GM10248 (cell line): ENCODE measurements around the gene TMEM184B.

Source experiments
- CTCF ChIA-PET: fragments of 300-600 bp; sonication (Branson Sonifier 250); formaldehyde crosslinking; extraction: SDS; loops from one replicate; lab custom pipeline; 2021; ENCODE audit warnings: antibody characterized with exemption; lab: Yijun Ruan, JAX
- POLR2A ChIA-PET: fragments of 350-650 bp; sonication (Branson Sonifier 250); formaldehyde crosslinking; extraction: SDS; loops from one replicate; lab custom pipeline; 2020; ENCODE audit warnings: antibody characterized with exemption; lab: Yijun Ruan, JAX
- DNase-seq: peaks from one replicate; pipeline ENCODE4 v3.0.0; 2012; ENCODE audit errors: extremely low spot score
- TF ChIP-seq, protein P1 (sequence below): IDR thresholded peaks from 2 replicates; pipeline ENCODE4 v1.5.1; 2012; ENCODE audit warnings: mild to moderate bottlenecking, low read depth; ENCODE audit errors: extremely low read depth, missing control alignments, control extremely low read depth

The TMEM184B gene

GRCh38 chr22:38317122-38317994 lies 44.5 kb upstream of the TMEM184B start, which contains the start of gene CSNK1E:
CSNK1E (minus strand) TSS chr22:38317433; CDS start chr22:38314157, 3,276 bp downstream.
- ChIA-PET CTCF (interaction anchor here (0.7 to 1.3 kb wide), 5 partner anchors 9 to 112 kb away, joined by 3 to 4 read pairs (median 3); no protein-coding TSS in a partner anchor), POLR2A (no interaction called here)
- peak; percentile 93 for DNase-seq
- TF ChIP-seq, protein P1, sequence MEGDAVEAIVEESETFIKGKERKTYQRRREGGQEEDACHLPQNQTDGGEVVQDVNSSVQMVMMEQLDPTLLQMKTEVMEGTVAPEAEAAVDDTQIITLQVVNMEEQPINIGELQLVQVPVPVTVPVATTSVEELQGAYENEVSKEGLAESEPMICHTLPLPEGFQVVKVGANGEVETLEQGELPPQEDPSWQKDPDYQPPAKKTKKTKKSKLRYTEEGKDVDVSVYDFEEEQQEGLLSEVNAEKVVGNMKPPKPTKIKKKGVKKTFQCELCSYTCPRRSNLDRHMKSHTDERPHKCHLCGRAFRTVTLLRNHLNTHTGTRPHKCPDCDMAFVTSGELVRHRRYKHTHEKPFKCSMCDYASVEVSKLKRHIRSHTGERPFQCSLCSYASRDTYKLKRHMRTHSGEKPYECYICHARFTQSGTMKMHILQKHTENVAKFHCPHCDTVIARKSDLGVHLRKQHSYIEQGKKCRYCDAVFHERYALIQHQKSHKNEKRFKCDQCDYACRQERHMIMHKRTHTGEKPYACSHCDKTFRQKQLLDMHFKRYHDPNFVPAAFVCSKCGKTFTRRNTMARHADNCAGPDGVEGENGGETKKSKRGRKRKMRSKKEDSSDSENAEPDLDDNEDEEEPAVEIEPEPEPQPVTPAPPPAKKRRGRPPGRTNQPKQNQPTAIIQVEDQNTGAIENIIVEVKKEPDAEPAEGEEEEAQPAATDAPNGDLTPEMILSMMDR = no peak

DNA sequence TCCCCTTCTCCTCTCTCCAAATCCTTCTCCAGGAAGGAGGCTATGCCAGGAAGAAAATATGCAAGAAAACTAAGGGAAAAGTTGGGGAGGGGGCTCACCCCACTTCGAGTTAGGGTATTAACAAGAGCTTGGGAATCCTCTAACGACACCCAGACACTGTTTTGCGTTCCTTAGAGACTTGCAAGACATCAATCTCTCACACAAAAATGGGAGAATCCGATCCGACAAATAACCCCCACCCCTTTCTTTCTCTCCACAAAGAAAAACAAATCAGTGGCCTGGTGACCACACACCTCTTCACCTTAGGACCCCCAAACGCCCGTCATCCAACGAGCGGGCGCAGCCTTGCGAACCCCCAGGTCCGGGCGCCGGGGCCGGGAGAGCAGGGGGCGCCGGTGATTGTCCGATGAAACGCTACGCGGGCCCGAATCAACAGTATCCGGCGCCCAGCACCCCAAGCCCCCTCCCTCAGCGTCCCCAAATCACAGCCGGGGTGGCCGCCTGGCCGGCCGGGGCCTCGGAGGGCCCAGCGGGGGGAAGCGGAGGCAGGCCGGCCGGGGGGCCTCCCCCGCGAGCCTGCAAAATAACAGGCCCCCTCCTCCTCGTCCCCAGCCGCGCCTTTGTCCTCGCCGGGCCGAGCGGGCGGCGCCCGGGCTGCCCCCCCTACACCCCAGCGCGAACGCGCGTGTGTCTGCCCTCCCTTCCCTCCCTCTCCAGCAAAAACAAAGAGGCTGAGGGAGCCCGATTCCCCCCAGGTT lies 43.7 kb upstream of the TMEM184B start:
- peak; percentile 64 for DNase-seq
- ChIA-PET CTCF (no interaction called here), POLR2A (interaction anchor here (1.3 kb wide), 1 partner anchor 10 kb away, joined by 4 read pairs; no protein-coding TSS in a partner anchor)
- TF ChIP-seq, protein P1 = no peak

DNA sequence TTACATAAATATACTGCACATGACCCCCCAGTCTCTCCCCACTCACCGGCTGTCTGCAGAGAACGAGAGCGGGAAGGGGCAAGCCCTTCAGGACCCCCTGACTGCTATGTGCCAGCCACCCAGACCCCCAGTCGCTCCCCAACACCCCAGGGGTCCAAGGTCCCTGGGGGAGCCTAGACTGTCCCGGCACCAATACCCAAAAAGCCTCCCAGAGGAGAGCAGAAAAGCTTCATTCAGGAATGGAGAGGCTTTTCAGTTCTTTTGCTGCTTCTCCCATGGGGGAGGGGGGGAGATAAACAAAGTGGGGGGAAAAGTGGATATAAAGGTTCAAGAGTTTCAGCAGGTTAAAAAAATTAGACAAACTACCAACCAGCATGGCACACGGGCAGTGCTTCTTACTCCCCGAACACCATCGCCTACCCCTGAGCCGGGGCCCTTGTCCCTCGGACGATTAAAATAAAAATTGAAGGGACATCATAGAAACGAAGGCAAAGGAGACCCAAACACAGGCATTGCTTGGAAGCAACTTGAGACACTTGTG lies 43.1 kb upstream of the TMEM184B start:
- TF ChIP-seq, protein P1 = no peak
- CTCF ChIA-PET = no interaction called here
- POLR2A ChIA-PET = interaction anchor here (1.3 kb wide), 1 partner anchor 10 kb away, joined by 4 read pairs; no protein-coding TSS in a partner anchor
- DNase-seq = no peak

DNA sequence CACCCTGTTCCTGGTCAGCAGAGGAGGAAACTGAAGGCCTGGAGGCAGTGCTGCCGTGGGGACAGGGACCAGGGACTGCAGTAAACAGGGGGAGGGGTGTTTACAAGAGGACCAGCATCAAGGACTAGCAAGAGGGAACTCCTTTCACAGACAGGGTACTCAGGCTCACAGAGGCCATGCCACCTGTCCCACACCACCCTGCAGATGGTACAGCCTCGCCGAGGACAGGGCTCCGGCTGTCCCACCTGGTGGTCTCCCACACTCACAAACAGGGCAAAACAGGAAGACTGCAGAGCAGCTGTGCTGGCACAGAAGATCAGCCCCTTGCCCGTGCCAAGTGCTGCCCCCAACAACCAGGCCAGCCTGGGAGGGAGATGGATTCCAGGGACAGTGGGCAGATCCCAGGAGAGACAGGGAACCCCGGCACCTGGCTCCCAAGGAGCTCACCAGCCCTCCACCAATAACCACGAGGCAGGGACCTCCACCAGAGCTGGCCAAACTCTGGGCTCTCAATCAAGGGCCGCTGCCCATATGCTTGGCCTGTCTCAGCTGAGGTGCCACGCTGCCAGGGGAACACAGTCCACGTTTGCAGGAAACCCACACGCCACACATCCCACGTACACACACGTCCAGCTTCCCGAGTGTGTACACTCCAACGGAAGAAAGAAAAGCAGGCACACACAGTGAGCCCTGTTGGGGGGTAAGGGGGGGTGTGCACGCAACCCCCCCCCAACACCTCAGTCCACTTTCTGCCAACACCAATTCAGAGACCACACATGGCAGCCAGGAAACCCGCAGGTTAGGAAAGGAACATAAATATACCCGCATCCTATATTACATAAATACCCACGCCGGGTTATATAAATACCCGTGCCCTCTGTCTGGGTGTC lies 42.4 kb upstream of the TMEM184B start:
- ChIA-PET CTCF (interaction anchor here (1.2 to 1.3 kb wide), 3 partner anchors 10 to 263 kb away, joined by 3 to 4 read pairs (median 3); no protein-coding TSS in a partner anchor), POLR2A (interaction anchor here (0.6 to 1.3 kb wide), 2 partner anchors 9 to 1190 kb away, joined by 4 read pairs; no protein-coding TSS in a partner anchor)
- DNase-seq = no peak
- TF ChIP-seq, protein P1 = no peak

- TF ChIP-seq, protein P1 = no peak
- ChIA-PET POLR2A (interaction anchor here (0.6 kb wide), 1 partner anchor 1189 kb away, joined by 4 read pairs; no protein-coding TSS in a partner anchor), CTCF (interaction anchor here (1.2 to 1.3 kb wide), 3 partner anchors 9 to 262 kb away, joined by 3 to 4 read pairs (median 3); no protein-coding TSS in a partner anchor)
- no peak for DNase-seq
These were observed 41.5 kb upstream of the TMEM184B start for GRCh38 chr22:38314051-38314932.
